Measurements from ENCODE around the gene COL5A1.

- TF ChIP-seq CTCF (IDR thresholded peaks at IDR 0.05; ENCODE audit: low read length): no peak
- TF ChIP-seq EZH2 (IDR thresholded peaks at IDR 0.05; ENCODE audit: borderline replicate concordance, low read length): no peak
Measured at GRCh38 chr9:134747951-134748489, 106.4 kb downstream of the COL5A1 start.

All from OCI-LY1 (cell line).